Inflammatory macrophage treated with lipopolysaccharide for 1 hour (primary cell): ENCODE measurements around the gene HSPA9.

Experiments used
- DNase-seq, 2 donors: peaks; one replicate each; pipeline ENCODE4 v3.0.0-alpha.2; 2020 to 2022

HSPA9 gene

DNA sequence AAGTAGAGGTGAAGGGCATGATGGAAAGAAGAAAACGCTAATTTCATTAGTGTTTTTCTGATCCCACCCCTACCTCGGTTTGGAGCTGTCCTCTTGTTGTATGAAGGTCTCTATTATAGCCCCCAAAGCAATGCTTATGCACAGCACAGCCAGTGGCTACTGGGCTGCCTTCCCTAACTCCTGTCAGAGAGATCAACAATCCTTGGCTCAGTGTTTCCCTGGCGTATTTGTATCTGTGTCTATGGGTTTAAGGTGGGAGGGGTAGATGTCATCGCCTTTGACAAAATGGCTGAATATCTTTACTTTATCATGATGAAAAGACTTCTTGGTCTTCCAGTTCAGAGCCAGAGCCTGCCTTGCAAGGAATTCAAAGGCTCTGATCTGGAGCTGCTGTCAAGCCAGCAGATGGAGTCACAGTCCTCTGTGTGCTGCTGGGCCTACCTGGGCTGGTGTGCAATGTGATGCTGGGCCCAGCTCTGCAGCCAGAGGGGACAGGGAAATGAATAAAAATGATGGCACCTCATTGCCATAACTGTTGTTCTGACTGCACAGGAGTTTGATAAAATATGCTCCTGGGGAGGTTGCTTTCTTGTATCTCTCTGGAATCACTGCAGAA is 20.1 kb upstream of the HSPA9 start:
- no peak for DNase-seq

GRCh38 chr5:138594305-138595058 is 19.3 kb upstream of the HSPA9 start:
- peak in 1 of 2 donors; percentile 37 for DNase-seq

DNA sequence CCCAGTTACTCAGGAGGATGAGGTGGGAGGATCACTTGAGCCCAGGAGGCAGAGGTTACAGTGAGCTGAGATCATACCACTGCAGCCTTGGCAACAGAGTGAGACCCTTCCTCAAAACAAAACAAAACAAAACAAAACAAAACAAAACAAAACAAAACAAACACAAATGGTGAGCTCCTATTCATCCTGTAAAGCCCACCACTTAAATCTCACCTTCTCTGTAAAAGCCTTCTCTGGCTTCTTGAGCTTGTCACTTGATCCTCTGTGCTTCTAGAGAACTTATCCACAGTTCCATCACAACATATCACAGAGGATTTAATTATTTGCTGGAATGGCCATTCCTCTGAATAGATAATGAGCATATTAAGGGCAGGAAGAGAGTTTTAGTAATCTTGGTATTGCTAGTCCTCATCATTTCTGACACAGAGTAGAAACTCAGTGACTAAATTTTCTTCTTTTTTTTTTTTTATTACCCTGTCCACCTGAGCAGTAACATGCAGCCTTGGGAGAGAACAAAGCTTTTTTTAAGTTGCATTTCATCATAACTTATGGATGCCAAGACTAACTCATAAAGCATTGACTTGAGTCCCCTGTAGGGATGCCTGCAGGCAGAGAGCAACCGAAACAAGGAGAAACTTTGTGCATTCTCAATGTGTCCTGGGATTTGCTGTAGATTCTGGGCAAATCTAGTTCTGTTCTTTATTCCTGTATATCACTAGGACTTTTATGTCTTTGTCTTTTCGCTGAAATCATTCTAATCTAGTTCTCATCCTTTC is 13.0 kb upstream of the HSPA9 start:
- no peak for DNase-seq

- DNase-seq = no peak
Observed at GRCh38 chr5:138585157-138585556, 10.0 kb upstream of the HSPA9 start.

- DNase-seq = no peak
Observed at GRCh38 chr5:138583984-138584637, 8.9 kb upstream of the HSPA9 start.

DNA sequence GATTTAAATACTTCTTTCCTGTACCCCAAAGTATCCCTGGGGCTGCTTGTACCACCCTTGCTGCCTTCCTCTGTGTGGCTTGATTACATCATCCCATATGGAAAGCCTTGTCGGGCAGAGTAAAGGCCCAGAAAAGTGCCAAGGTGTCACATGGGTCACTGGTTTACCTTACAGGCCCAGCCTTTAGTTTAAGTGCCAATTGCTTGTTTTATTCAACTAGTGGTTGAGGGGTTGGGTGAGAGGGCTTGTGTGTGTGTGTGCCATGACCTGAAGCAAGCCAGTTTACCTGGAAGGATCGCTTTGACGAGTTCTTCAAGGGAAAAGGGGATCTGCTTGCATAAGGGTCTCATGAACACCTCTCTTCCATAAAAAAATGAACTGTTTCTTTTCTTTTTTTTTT is 7.8 kb upstream of the HSPA9 start:
- DNase-seq = no peak

DNA sequence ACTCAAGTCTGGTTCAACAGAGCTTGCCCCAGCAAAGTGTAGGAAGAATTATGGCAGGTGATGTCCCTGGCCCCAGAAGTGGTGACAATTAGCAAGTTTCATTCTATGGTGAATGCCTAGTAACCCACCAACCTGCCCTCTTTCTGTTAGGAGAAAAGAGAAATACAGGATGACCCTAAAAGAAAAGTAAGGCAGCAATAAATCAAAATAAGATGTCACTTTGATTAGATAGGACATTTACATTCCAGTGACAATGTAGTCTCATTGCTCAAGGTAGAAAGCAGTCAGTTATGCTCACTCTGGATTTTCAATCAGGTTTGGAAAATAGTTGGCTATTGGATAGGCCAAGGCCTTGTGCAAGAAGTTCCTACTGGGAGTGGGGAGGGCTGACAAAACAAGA is 5.6 kb upstream of the HSPA9 start:
- DNase-seq = no peak

DNA sequence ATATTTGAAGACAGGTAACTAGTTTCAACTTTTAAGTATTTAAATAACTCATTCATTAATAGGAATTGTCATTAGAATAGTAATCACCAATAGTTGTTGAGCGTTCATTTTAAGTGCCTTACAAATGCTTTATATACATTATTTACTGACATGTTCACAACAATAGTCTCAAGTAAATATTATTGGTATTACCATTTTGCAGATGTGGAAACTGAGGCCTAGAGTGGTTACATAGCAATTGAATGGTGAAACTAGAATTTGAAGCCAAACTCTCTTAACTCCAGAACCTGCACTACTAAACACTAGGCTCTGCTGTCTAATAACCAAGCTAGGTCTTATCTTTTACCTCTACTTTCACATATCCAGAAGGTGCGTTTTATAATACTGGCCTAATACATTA is 4.8 kb upstream of the HSPA9 start:
- no peak for DNase-seq

GRCh38 chr5:138579517-138579863 is 4.3 kb upstream of the HSPA9 start:
- DNase-seq = no peak

- DNase-seq = no peak
Observed at GRCh38 chr5:138577452-138577851, 2.3 kb upstream of the HSPA9 start.

- no peak for DNase-seq
Observed at GRCh38 chr5:138574744-138575193, 432 bp downstream of the HSPA9 start.

DNA sequence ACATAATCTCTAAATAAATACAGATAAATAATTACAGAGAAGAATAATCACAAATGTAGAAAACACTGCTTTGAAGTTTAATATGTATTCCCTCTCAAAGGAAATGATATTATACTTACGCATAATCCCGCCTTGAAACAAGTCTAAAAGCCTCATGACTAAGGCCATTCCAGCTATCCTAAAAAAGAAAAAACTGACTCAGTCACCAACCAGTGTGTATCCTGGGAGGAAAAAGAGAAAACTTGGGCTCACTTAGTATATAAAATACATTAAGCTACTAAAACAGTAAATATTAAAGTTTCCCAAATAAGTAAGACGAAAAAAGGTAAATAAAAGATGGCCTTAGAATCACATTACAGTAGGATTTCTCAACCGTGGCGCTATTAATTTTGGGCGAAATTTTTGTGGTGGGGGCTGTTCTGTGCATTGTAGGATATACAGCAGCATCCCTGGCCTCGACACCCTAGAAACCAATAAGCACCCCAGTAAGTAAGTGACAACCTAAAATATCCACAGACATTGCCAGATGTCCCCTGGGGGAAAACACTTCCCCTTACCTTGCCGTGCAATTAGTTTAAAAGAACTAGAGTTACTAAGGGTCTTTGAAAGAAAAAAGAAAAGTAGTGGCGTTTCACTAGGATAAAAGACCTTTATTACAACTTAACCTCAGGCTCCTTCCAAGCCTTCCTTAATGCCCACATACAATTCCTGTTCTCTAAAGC is 1.1 kb downstream of the HSPA9 start:
- DNase-seq = peak in 1 of 2 donors; percentile 6

GRCh38 chr5:138573223-138573622 is 2.0 kb downstream of the HSPA9 start:
- no peak for DNase-seq

DNA sequence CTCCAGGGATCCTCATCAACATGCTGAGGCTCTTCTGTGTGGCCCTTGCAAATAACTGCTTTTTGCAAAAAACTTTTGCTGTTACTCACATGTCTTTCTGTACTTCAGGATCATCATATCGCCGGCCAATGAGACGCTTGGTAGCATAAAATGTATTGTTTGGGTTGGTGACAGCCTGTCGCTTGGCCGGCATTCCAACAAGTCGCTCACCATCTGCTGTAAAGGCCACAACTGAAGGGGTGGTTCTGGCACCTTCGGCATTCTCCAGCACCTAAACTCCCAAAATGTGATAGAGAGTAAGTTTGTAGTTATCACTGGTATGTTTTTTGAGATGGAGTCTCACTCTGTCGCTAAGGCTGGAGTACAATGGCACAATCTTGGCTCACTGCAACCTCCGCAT is 4.3 kb downstream of the HSPA9 start:
- no peak for DNase-seq

DNA sequence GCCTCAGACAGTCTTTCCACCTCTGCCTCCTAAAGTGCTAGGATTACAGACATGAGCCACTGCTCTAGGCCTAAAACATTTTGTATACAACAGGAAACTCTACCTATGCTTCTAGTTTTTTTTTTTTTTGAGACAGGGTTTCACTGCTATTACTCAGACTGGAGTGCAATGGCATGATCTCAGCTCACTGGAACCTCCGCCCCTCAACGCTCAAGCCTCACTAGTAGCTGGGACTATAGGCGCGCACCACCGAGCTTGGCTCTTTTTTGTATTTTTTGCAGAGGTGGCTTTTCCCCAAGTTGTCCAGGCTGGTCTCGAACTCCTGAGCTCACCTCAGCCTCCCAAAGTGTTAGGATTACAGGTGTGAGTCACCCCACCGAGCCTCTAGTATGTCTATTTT is 5.4 kb downstream of the HSPA9 start:
- no peak for DNase-seq

DNA sequence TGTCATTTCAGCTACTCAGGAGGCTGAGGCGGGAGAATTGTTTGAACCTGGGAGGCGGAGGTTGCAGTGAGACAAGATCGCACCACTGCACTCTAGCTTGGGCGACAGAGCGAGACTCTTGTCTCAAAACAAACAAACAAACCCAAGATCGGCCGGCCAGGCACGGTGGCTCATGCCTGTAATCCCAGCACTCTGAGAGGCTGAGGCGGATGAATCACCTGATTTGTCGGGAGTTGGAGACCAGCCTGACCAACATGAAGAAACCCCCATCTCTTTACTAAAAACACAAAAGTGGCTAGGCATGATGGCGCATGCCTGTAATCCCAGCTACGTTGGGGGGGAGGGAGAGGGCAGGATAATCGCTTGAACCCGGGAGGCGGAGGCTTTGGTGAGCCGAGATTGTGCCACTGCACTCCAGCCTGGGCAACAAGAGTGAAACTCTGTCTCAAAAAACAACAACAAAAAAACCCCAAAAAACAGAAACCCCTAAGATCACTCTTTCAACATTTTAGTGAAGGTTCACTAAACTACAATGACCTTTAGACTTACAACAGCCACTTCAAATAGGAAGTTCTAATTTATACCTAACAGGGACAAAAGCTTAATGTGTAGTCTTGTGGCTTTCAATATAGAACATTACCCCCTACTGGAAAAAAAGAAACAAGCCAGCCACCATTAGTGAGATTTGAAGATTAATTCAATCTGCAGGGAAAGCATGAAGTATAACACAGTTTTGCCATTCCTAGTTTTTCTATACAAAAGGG is 7.0 kb downstream of the HSPA9 start:
- DNase-seq = no peak

GRCh38 chr5:138566792-138567191 is 8.4 kb downstream of the HSPA9 start:
- DNase-seq = no peak

DNA sequence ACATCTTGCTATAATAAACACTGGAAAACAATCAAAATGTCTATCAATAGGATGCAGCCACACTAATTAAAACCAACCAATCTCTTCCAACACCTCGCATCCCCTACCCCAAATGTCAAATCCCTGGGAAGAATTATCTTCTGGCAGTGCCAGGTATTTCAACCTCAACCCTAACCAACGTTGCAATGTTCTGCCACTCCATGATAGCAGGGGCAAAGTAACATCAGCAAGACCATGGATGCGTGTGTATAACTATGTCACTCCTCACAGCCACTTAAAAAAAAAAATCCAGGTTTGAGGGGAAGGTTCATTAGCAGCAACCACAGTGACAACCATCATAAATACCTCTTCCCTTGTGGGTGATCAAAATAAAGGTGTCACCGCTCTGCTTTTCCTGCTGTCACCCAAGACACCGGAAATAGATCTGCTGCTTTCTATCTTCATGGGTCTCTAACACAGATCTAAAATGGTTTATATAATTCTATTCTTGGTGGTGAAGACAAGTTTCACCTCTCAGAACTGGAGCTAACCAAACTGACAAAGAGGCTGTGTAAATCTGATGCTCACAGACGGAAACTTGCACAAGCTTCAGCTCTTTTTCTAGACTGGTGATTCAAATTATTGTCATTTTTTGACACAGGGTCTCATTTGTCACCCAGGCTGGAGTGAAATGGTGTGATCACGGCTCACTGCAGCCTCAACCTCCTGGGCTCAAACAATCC is 9.9 kb downstream of the HSPA9 start:
- DNase-seq = no peak

GRCh38 chr5:138564242-138564641 is 11.0 kb downstream of the HSPA9 start:
- DNase-seq = no peak

- DNase-seq = no peak
Observed at GRCh38 chr5:138563340-138564118, 11.7 kb downstream of the HSPA9 start.
